HEK293T (cell line): ENCODE results near the gene TBC1D19.

ENCODE experiments used
- CTCF ChIA-PET: fragments of 350-600 bp; formaldehyde crosslinking; extraction: SDS; loops from one replicate; lab custom pipeline; 2021; ENCODE audit warnings: antibody characterized with exemption, inconsistent platforms; lab: Yijun Ruan, JAX
- POLR2A ChIA-PET: fragments of 350-600 bp; formaldehyde crosslinking; extraction: SDS; loops from one replicate; lab custom pipeline; 2020; ENCODE audit warnings: antibody characterized with exemption, inconsistent platforms; lab: Yijun Ruan, JAX
- DNase-seq: peaks from one replicate; pipeline ENCODE4 v3.0.0; 2012; ENCODE audit warnings: mixed read lengths; ENCODE audit errors: extremely low spot score
- ARNT ChIP-seq: fragments of 450-650 bp; IDR thresholded peaks from 2 replicates; pipeline ENCODE4 v1.6.1; 2017; ENCODE audit warnings: mild to moderate bottlenecking
- BHLHE40 ChIP-seq: fragments of 450-650 bp; IDR thresholded peaks from 2 replicates; pipeline ENCODE4 v1.6.1; 2016; ENCODE audit warnings: mild to moderate bottlenecking, moderate library complexity, borderline replicate concordance
- CTBP1 ChIP-seq: fragments of 450-650 bp; IDR thresholded peaks from 2 replicates; pipeline ENCODE4 v1.6.1; 2016; ENCODE audit warnings: borderline replicate concordance
- ELF4 ChIP-seq: fragments of 450-650 bp; IDR thresholded peaks from 2 replicates; pipeline ENCODE4 v1.6.1; 2017; ENCODE audit warnings: antibody characterized with exemption
- FOXA1 ChIP-seq: fragments of 450-650 bp; IDR thresholded peaks from 2 replicates; pipeline ENCODE4 v1.6.1; 2016; ENCODE audit warnings: mild to moderate bottlenecking
- FOXK2 ChIP-seq: fragments of 450-650 bp; IDR thresholded peaks from 2 replicates; pipeline ENCODE4 v1.6.1; 2016; ENCODE audit warnings: mild to moderate bottlenecking
- FOXM1 ChIP-seq: fragments of 450-650 bp; IDR thresholded peaks from 2 replicates; pipeline ENCODE4 v1.6.1; 2017; ENCODE audit warnings: mild to moderate bottlenecking, borderline replicate concordance
- HDGF ChIP-seq: fragments of 450-650 bp; IDR thresholded peaks from 2 replicates; pipeline ENCODE4 v1.6.1; 2017; ENCODE audit warnings: antibody characterized with exemption, borderline replicate concordance
- L3MBTL2 ChIP-seq: fragments of 450-650 bp; conservative IDR thresholded peaks from 2 replicates; pipeline ENCODE4 v1.6.1; 2016; ENCODE audit warnings: mild to moderate bottlenecking
- LEF1 ChIP-seq: fragments of 450-650 bp; IDR thresholded peaks from 2 replicates; pipeline ENCODE4 v1.6.1; 2017; ENCODE audit warnings: mild to moderate bottlenecking, borderline replicate concordance
- NFRKB ChIP-seq: fragments of 450-650 bp; IDR thresholded peaks from 2 replicates; pipeline ENCODE4 v1.6.1; 2016; ENCODE audit warnings: mild to moderate bottlenecking, moderate library complexity
- SP1 ChIP-seq: fragments of 450-650 bp; IDR thresholded peaks from 2 replicates; pipeline ENCODE4 v1.6.1; 2017
- SUZ12 ChIP-seq: fragments of 450-650 bp; IDR thresholded peaks from 2 replicates; pipeline ENCODE4 v1.6.1; 2016; ENCODE audit warnings: mild to moderate bottlenecking
- TARDBP ChIP-seq: fragments of 450-650 bp; IDR thresholded peaks from 2 replicates; pipeline ENCODE4 v1.6.1; 2016
- ZNF384 ChIP-seq: fragments of 450-650 bp; IDR thresholded peaks from 2 replicates; pipeline ENCODE4 v1.6.1; 2016
- TF ChIP-seq, protein P1 (sequence below): fragments of 450-650 bp; IDR thresholded peaks from 2 replicates; pipeline ENCODE4 v1.6.1; 2016

TBC1D19 gene

DNA sequence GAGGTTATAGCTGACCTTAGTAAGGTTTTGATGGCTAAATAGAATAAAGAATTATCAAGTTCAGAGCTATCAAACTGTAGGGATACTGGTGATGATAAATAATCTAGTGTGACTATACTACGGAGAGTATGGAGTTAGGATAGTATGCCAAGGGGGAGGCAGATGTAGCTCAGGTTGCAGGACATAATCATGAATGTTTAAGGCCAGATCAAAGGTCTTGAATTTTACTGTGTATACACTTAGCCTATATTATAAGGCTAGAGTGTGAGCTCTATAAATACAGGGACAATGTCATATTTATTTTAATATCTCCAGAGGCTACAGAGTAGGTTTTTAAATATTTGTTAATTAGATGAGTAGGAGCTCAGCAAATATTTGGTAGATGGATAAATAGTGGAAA lies 145.7 kb downstream of the TBC1D19 start:
- no peak for TF ChIP-seq ELF4
- TF ChIP-seq SUZ12 = no peak
- TF ChIP-seq CTBP1 = no peak
- TF ChIP-seq L3MBTL2 = no peak
- TF ChIP-seq LEF1 = no peak
- TF ChIP-seq, protein P1, sequence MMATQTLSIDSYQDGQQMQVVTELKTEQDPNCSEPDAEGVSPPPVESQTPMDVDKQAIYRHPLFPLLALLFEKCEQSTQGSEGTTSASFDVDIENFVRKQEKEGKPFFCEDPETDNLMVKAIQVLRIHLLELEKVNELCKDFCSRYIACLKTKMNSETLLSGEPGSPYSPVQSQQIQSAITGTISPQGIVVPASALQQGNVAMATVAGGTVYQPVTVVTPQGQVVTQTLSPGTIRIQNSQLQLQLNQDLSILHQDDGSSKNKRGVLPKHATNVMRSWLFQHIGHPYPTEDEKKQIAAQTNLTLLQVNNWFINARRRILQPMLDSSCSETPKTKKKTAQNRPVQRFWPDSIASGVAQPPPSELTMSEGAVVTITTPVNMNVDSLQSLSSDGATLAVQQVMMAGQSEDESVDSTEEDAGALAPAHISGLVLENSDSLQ = no peak
- TF ChIP-seq BHLHE40 = no peak
- TF ChIP-seq ARNT = no peak
- CTCF ChIA-PET = interaction anchor here (0.6 kb wide), 1 partner anchor 145 kb away, joined by 3 read pairs; no protein-coding TSS in a partner anchor

DNA sequence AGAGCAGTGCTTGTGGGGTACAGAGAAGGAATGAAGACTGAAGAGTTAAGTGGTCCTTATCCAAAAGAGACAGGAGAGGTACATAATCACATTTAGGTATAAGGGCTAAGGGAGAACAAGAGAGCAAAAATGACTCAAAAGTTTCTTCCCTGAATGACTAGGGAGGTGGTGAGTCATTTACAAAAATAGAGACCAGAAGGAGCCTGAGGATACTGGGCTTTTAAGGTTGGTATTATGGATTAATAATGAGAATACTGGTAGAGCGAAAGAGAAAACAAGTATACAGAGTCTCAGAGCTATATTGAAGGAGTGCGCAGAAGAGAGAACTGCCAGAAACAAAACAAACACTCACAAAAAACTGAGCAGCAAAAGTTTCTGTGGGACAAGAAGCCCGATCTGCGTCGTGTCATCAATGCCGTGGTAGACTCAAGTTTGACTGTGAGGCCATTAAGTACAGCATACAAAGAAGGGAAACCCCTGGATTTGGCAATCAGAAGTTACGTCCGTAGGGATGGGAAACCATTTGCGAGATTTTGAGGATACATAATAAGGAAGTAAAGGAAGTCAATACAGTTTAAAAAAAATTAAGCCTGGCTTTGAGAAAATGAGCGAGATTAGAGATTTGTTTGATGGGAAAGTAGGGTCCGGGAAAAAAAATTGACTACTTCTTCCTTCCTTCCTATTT lies 147.6 kb downstream of the TBC1D19 start:
- TF ChIP-seq TARDBP (no peak), BHLHE40 (no peak), SP1 (no peak), LEF1 (no peak)
- DNase-seq = no peak
- ChIA-PET POLR2A (no interaction called here), CTCF (no interaction called here)

More for the DNA sequence above, 145.7 kb downstream of the TBC1D19 start:
- POLR2A ChIA-PET = no interaction called here
- no peak for DNase-seq

DNA sequence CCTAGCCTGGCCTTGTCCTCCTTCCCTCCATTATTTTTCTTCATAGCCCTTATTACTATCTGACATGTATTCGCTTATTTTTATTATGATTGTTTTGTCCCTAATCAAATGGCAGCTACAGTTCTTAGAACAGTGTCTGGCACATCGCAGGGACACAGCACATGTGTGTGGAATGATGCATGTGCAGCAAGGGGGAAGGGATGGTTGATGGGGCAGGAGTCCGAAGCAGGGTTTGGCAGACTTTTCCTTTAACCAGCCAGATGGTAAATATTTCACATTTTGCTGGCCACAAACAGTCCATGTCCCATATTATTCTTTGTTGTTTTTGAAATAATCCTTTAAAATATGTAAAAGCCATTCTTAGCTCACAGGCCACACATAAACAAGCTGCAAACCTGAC lies 148.5 kb downstream of the TBC1D19 start:
- TF ChIP-seq CTBP1 = no peak
- TF ChIP-seq, protein P1 = no peak
- TF ChIP-seq FOXA1 = no peak
- TF ChIP-seq HDGF = no peak
- TF ChIP-seq NFRKB = no peak
- no peak for TF ChIP-seq SUZ12
- no peak for TF ChIP-seq ZNF384
- no peak for TF ChIP-seq FOXM1
- no peak for TF ChIP-seq TARDBP
- TF ChIP-seq LEF1 = no peak
- DNase-seq = no peak
- ChIA-PET CTCF (interaction anchor here (1.1 kb wide), 1 partner anchor 12 kb away, joined by 3 read pairs; no protein-coding TSS in a partner anchor), POLR2A (no interaction called here)

DNA sequence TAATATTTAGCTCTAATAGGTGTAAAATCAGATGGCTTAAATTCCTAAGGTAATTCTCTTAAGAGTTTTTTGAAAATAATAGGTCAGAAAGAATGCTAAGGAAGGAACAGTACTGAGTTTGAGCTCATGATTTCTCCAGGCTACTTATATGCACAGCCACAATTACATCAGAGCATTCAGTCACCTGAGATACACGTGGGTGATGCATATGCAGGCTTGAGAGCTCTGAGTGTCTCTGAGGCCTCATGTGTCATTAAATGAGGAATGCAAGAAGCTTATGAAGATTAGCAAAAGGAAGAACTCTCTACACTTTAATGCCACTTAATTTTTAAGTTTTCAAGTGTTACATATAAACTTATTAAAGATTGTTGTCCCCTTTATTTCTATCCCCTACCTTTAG lies 152.7 kb downstream of the TBC1D19 start:
- TF ChIP-seq, protein P1 = no peak
- no peak for TF ChIP-seq FOXM1
- no peak for TF ChIP-seq NFRKB
- TF ChIP-seq HDGF = no peak
- TF ChIP-seq ZNF384 = no peak
- TF ChIP-seq TARDBP = no peak
- TF ChIP-seq CTBP1 = no peak
- TF ChIP-seq ARNT = no peak
- no peak for TF ChIP-seq BHLHE40
- no peak for TF ChIP-seq L3MBTL2
- TF ChIP-seq SUZ12 = no peak
- no peak for TF ChIP-seq ELF4
- TF ChIP-seq LEF1 = no peak
- TF ChIP-seq FOXA1 = no peak
- no peak for TF ChIP-seq FOXK2
- TF ChIP-seq SP1 = no peak
- POLR2A ChIA-PET = no interaction called here
- no peak for DNase-seq
- CTCF ChIA-PET = interaction anchor here (0.6 kb wide), 1 partner anchor 15 kb away, joined by 3 read pairs; no protein-coding TSS in a partner anchor

DNA sequence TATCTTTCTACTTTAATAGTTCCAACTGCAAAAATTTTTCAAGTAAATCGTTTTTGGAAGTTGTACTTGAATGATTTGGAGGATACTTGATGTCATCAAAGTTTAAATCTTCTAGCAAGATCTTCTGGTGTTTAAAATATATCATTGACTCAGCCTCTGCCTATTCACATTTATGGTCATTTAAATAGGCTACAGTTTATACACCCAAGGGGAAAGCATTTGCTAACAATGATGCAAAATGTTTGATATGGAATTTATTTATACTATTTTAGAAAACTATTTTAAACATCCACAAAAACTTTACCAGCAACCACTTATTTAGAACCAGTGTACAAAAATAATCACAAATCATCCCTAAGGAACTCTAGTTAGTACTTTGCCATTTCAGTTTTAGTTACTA lies 153.5 kb downstream of the TBC1D19 start:
- CTCF ChIA-PET = no interaction called here
- POLR2A ChIA-PET = no interaction called here

DNA sequence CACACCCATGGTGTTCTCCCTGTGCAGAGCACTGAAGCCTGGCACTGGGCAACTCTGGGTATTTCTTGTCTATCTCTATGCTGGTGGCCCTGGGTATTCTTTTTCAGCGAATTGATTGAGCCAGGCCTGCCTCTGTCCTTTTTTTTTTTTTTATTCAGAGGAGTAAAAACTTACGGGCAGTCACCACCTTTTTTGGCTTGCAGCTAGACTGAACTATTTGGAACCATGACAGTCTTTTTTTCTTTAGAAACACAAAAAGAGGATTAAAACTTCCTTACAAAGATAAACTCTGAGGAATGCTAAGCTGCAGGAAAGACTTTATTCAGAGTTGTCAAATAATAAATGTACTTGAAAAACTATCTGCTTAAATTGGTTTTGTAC lies 157.6 kb downstream of the TBC1D19 start:
- CTCF ChIA-PET = no interaction called here
- no peak for DNase-seq
- POLR2A ChIA-PET = no interaction called here
- no peak for TF ChIP-seq HDGF
- TF ChIP-seq SP1 = no peak
- no peak for TF ChIP-seq BHLHE40
- TF ChIP-seq FOXA1 = no peak
- no peak for TF ChIP-seq SUZ12
- no peak for TF ChIP-seq ZNF384
- TF ChIP-seq, protein P1 = no peak
- no peak for TF ChIP-seq NFRKB
- TF ChIP-seq TARDBP = no peak
- TF ChIP-seq FOXK2 = no peak
- no peak for TF ChIP-seq ARNT
- TF ChIP-seq FOXM1 = no peak
- TF ChIP-seq CTBP1 = no peak
- TF ChIP-seq L3MBTL2 = no peak
- no peak for TF ChIP-seq ELF4
- TF ChIP-seq LEF1 = no peak

More for the DNA sequence above, 153.5 kb downstream of the TBC1D19 start:
- no peak for DNase-seq
- TF ChIP-seq NFRKB (no peak), SUZ12 (no peak), ARNT (no peak), LEF1 (no peak)
- TF ChIP-seq, protein P1 = no peak
